Esophagus muscularis mucosa (tissue), 4 donors: ENCODE data around the gene GJB6. TPM values are rescaled to one million over a fixed set of nuclear protein-coding genes. Genes with fewer than 3 reads are reported as not detected.

ENCODE experiments used
- DNase-seq: peaks from one replicate; pipeline ENCODE4 v3.0.0-alpha.2; 2017; ENCODE audit errors: extremely low spot score
- H3K27ac ChIP-seq, 4 donors: fragments of 200-600 bp; sonication (generic); replicated peaks in 1 of 4; 1 replicate in 3 of 4; 2 replicates in 1 of 4; pipeline ENCODE4 v1.5.1; 2016 to 2019; ENCODE audit warnings: mild to moderate bottlenecking in 1 of 4
- H3K27me3 ChIP-seq, 4 donors: fragments of 200-600 bp; sonication (generic); one replicate each; pipeline versions ENCODE4 v1.5.1 to v1.6.0; 2016 to 2019
- H3K36me3 ChIP-seq, 4 donors: fragments of 200-600 bp; sonication (generic); one replicate each; pipeline ENCODE4 v1.5.1; 2016 to 2019
- H3K4me1 ChIP-seq, 4 donors: fragments of 200-600 bp; sonication (generic); one replicate each; pipeline ENCODE4 v1.5.1; 2016 to 2019
- H3K4me3 ChIP-seq, 4 donors: fragments of 200-600 bp; sonication (generic); 1 replicate in 2 of 4; 2 replicates in 2 of 4; pipeline ENCODE4 v1.5.1; 2016 to 2019; ENCODE audit warnings: mild to moderate bottlenecking in 4 of 4, moderate library complexity in 1 of 4
- H3K9me3 ChIP-seq, 4 donors: fragments of 200-600 bp; sonication (generic); 1 replicate in 3 of 4; 2 replicates in 1 of 4; pipeline ENCODE4 v1.5.1; 2016 to 2019
- EP300 ChIP-seq: sonication (generic); formaldehyde crosslinking; IDR thresholded peaks from one replicate; pipeline ENCODE4 v1.6.1; 2017; ENCODE audit warnings: antibody characterized with exemption
- POLR2A ChIP-seq: fragments of 450-650 bp; IDR thresholded peaks from one replicate; pipeline ENCODE4 v1.6.1; 2017; ENCODE audit warnings: antibody characterized with exemption, moderate library complexity, mild to moderate bottlenecking, low read depth
- POLR2AphosphoS5 ChIP-seq, 2 donors: sonication (generic); formaldehyde crosslinking; IDR thresholded peaks; one replicate each; pipeline ENCODE4 v1.6.1; 2017; ENCODE audit warnings: antibody characterized with exemption in 2 of 2
- WGBS: methylation state at CpG from one replicate; pipeline ENCODE4 v1.1.5; 2018; 5-methylcytosine and 5-hydroxymethylcytosine counted together
- intact Hi-C: fragments of 100-400 bp; cut with DNase I; formaldehyde crosslinking; loops from one replicate; pipeline ENCODE4 v1.15.1; 2023
- total RNA-seq, 4 donors: library from RNA; depleted of rRNA; stranded (reverse); fragments of >200 nt; gene quantifications; one replicate each; pipeline versions ENCODE4 v1.1.0 to v1.2.1, GENCODE V29; 2016
- TF ChIP-seq, protein P1 (sequence below), 3 experiments: fragments of 200-600 bp in 2 of 3; fragments of 450-650 bp in 1 of 3; sonication (generic) in 2 of 3; IDR thresholded peaks; one replicate each; pipeline ENCODE4 v1.5.1; 2017 to 2019; ENCODE audit warnings: antibody characterized with exemption in 3 of 3, mild to moderate bottlenecking in 2 of 3, moderate library complexity in 1 of 3

GJB6 gene
- total RNA-seq, 4 donors from 2014 or later, result not detected

DNA sequence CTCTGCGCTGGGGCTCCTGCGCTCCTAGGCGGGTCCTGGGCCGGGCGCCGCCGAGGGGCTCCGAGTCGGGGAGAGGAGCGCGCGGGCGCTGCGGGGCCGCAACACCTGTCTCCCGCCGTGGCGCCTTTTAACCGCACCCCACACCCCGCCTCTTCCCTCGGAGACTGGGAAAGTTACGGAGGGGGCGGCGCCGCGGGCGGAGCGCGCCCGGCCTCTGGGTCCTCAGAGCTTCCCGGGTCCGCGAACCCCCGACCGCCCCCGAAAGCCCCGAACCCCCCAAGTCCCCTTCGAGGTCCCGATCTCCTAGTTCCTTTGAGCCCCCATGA lies 39.3 kb downstream of the GJB6 start, which contains the start of gene GJB2:
GJB2 (minus strand) TSS at position 103 of the 326 bp plus-strand sequence. CDS start 3,357 bp downstream, outside the sequence.
- Histone ChIP-seq H3K9me3 (no peaks in the 10 kb centered on the region), H3K27me3 (peaks cover 3 to 66% (median 35%) of the 10 kb centered on the region in 4 donors), H3K36me3 (no peaks in the 10 kb centered on the region), H3K4me3 (peak within 1 kb of the TSS; percentile 55 to 68 (median 60)), H3K4me1 (peaks cover 20 to 29% (median 27%) of the 10 kb centered on the region in 4 donors), H3K27ac (no peak within 1 kb of the TSS)
- intact Hi-C loops, result no loop called here
- TF ChIP-seq POLR2A, result no peak
- TF ChIP-seq EP300, result no peak
- TF ChIP-seq POLR2AphosphoS5 (IDR thresholded peaks at IDR 0.05), result no peak
- TF ChIP-seq, protein P1, sequence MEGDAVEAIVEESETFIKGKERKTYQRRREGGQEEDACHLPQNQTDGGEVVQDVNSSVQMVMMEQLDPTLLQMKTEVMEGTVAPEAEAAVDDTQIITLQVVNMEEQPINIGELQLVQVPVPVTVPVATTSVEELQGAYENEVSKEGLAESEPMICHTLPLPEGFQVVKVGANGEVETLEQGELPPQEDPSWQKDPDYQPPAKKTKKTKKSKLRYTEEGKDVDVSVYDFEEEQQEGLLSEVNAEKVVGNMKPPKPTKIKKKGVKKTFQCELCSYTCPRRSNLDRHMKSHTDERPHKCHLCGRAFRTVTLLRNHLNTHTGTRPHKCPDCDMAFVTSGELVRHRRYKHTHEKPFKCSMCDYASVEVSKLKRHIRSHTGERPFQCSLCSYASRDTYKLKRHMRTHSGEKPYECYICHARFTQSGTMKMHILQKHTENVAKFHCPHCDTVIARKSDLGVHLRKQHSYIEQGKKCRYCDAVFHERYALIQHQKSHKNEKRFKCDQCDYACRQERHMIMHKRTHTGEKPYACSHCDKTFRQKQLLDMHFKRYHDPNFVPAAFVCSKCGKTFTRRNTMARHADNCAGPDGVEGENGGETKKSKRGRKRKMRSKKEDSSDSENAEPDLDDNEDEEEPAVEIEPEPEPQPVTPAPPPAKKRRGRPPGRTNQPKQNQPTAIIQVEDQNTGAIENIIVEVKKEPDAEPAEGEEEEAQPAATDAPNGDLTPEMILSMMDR (IDR thresholded peaks at IDR 0.05), result no peak
- DNase-seq, result no peak
- no CpG with 5 or more reads among the region's 39 CpGs for WGBS

DNA sequence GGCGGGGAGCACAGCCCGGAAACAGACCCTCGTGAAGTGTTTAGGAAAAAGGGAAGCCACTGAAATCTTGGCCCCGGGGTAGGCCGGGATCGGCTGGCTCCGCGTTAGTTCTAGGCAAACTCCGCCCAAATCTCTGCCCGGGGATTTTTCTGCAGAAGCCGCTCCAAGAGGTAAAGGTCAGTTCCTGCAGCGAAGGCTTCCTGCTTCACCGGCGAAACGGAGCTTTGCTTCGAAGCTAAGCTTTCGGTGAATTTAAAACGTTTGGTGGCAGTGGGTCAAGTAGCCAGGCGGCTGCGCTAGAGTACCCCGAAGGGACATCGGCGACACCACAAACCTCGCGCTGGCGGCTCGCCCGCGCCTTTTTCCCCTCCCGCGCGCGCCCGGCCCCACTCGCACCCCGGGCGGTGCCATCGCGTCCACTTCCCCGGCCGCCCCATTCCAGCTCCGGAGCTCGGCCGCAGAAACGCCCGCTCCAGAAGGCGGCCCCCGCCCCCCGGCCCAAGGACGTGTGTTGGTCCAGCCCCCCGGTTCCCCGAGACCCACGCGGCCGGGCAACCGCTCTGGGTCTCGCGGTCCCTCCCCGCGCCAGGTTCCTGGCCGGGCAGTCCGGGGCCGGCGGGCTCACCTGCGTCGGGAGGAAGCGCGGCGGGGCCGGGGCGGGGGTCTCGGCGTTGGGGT lies 39.8 kb downstream of the GJB6 start:
- DNase-seq, result peak; percentile 70
- intact Hi-C loops, result no loop called here
- H3K27me3 ChIP-seq, result peaks cover 3 to 66% (median 35%) of the 10 kb centered on the region in 4 donors

DNA sequence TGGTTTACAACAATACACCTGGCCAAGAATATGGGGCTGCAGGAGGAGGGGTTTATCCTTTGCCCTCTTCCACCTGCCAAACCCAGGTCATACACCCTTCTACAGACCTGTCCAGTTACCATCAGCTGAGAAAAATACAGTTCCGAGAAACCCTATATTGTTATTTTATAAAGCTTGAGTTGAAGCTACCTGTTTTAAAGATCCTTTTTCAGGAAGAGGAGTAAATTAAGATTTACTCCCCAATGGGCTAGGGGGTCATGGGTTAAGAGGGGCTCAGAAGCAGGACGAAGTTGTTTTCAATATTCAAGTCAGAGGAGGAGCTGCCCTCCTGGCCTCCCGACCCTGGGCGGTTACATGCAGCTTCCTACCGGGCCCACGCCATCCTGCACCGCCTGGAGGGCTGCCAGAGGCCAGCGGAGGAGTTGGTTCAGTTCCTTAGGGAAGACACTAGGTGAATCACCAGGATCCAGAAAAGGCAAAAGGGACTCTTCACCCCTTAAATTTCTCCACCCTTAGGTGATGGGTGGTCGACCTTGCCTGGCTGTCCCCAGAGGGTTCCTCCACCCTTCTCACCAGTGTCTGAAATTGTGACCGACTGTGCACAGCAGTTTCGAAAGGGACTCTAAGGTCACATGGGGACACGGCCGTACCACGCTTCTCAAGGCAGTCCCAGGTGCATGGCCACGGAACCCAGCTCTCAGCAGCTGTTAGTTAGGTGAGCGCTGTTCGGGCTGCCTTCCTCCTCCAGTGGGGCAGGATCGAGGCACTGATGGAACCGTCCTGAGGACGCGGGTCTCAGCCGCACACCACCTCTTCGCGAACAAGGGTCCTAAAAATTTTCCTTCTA lies 40.6 kb downstream of the GJB6 start:
- TF ChIP-seq POLR2AphosphoS5 (IDR thresholded peaks at IDR 0.05) (no peak), POLR2A (no peak), EP300 (no peak)
- TF ChIP-seq, protein P1 (IDR thresholded peaks at IDR 0.05), result no peak
- intact Hi-C loops, result no loop called here
- H3K4me3 ChIP-seq, result peak overlapping the region; percentile 55 to 68 (median 60)
- H3K27ac ChIP-seq, result no peak overlapping the region
- no peaks in the 10 kb centered on the region for H3K36me3 ChIP-seq
- WGBS, result 62% methylated on average over 24 of the region's 24 CpGs
- peak; percentile 80 for DNase-seq
- H3K4me1 ChIP-seq, result peaks cover 20 to 29% (median 25%) of the 10 kb centered on the region in 4 donors
- H3K27me3 ChIP-seq, result peaks cover 3 to 60% (median 33%) of the 10 kb centered on the region in 4 donors
- H3K9me3 ChIP-seq, result no peaks in the 10 kb centered on the region

More for the DNA sequence above, 39.8 kb downstream of the GJB6 start:
- Histone ChIP-seq H3K36me3 (no peaks in the 10 kb centered on the region), H3K27ac (no peak overlapping the region), H3K4me1 (peaks cover 20 to 29% (median 27%) of the 10 kb centered on the region in 4 donors), H3K9me3 (no peaks in the 10 kb centered on the region), H3K4me3 (peak overlapping the region; percentile 55 to 68 (median 60))
- 9% methylated on average over 18 of the region's 73 CpGs for WGBS
- TF ChIP-seq POLR2AphosphoS5 (IDR thresholded peaks at IDR 0.05) (no peak), POLR2A (no peak), EP300 (no peak)
- TF ChIP-seq, protein P1 (IDR thresholded peaks at IDR 0.05), result no peak

DNA sequence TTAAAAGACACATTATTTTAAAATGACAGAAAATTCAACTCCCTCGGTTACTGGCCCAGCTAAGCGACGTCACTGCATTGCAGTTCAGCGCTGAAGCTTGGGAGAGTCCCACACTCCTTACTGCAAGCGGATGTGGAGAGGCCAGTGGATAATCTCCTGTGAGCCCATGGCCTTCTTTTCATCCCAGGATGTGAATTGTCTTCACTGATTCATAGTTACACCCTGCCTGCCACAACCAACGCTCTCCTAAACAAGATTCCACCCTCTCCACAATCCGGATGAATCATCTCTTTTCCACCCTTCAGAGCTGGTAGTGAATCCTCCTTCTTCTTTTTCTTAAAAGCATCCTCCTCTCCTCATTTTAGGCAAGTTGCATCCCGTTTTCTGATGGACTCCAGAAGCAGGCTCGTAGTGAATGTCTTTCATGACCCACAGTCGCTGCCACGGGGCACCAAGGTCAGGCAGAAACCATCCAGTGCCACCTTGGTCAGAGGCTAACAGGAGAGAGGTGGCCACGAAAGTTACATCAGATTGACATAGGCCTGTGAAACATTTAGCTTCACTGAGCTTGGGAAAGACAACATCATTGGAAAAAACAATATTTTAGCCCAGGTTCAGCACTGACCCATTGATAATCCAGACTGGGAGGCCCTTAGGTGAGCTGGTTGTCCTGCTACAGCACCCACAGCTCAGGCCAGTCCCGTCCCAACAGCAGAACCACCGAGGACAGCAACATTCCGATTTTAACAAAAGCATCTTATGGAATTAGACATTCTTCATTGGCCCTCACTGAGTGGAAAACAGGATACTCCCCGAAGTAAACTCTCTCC lies 41.4 kb downstream of the GJB6 start:
- intact Hi-C loops, result no loop called here
- peaks cover 20 to 29% (median 25%) of the 10 kb centered on the region in 4 donors for H3K4me1 ChIP-seq
- no peak overlapping the region for H3K27ac ChIP-seq
- no peak for TF ChIP-seq EP300
- TF ChIP-seq POLR2A, result no peak
- TF ChIP-seq, protein P1 (IDR thresholded peaks at IDR 0.05), result no peak
- WGBS, result 91% methylated on average over 16 of the region's 16 CpGs
- H3K36me3 ChIP-seq, result no peaks in the 10 kb centered on the region
- no peak overlapping the region for H3K4me3 ChIP-seq
- DNase-seq, result peak; percentile 77
- H3K27me3 ChIP-seq, result peaks cover 3 to 60% (median 31%) of the 10 kb centered on the region in 4 donors
- no peaks in the 10 kb centered on the region for H3K9me3 ChIP-seq
